GM19099 (cell line): ENCODE results near the gene RPUSD3.

Experiments used
- POLR2A ChIP-seq: IDR thresholded peaks from 3 replicates; pipeline ENCODE4 v1.6.1; 2011; ENCODE audit warnings: low read depth; ENCODE audit not compliant: insufficient read length; ENCODE audit errors: extremely low read depth

The RPUSD3 gene, protein sequence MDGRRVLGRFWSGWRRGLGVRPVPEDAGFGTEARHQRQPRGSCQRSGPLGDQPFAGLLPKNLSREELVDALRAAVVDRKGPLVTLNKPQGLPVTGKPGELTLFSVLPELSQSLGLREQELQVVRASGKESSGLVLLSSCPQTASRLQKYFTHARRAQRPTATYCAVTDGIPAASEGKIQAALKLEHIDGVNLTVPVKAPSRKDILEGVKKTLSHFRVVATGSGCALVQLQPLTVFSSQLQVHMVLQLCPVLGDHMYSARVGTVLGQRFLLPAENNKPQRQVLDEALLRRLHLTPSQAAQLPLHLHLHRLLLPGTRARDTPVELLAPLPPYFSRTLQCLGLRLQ

DNA sequence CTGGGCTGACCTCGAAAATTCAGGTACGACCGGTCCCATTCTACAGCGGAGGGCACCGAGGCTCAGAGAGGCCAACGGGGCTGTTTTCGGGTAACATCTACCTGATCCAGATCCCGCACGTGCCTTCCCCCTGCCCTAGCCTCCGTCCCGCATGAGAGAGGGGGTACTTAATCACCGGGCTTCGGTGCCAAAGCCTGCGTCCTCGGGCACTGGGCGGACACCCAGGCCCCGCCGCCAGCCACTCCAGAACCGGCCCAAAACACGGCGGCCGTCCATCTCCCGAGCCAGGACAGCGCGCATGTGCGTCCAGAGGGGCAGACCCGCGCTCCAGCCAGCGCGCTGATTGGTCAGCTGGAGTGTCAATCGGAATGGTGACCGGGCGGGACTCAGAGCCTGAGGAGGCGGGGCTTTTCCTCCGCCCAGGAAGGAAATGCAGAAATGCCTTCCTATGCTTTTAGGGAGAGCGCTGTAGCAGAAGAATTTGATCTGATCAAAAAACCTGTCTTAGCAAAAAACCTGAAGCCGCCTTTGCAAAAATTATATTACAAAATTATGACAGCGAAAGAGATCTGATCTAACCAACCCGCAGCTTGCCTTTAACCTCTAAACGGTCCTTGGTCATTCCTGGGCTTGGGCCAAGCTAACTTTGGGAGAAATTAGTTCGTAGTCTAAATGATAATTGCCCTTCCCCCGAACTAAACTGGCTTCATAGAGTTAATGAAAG, at the start of gene RPUSD3:
RPUSD3 (minus strand) TSS at position 294 of the 724 bp plus-strand sequence; CDS start at position 276, 18 bp downstream.
- peak; percentile 79 for TF ChIP-seq POLR2A

DNA sequence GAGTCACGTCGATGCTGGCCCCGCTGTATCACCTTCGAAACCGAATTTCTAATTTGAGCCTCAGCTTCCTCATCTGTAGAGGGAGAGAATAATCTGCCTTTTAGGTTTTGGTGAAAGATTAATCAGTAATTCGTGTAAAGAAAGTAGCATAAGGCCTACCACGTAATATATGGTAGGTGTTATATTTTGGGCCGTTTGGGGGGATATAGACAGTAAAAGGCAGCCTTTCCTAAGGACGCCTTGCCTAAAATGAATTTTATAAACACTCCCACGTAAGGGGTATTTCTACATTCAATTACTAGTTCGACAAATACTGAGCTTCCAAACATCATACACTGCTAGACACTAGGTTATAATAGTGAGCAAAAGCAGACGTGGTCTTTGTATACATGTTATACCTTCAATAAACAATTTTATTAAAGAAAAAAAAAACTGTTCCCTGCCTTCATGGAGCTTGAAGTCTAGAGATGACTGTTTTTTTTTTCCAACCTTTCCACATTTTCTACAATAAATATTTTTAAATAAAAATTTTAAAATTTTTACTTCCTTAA, 47.3 kb upstream of the RPUSD3 start:
- TF ChIP-seq POLR2A: no peak

DNA sequence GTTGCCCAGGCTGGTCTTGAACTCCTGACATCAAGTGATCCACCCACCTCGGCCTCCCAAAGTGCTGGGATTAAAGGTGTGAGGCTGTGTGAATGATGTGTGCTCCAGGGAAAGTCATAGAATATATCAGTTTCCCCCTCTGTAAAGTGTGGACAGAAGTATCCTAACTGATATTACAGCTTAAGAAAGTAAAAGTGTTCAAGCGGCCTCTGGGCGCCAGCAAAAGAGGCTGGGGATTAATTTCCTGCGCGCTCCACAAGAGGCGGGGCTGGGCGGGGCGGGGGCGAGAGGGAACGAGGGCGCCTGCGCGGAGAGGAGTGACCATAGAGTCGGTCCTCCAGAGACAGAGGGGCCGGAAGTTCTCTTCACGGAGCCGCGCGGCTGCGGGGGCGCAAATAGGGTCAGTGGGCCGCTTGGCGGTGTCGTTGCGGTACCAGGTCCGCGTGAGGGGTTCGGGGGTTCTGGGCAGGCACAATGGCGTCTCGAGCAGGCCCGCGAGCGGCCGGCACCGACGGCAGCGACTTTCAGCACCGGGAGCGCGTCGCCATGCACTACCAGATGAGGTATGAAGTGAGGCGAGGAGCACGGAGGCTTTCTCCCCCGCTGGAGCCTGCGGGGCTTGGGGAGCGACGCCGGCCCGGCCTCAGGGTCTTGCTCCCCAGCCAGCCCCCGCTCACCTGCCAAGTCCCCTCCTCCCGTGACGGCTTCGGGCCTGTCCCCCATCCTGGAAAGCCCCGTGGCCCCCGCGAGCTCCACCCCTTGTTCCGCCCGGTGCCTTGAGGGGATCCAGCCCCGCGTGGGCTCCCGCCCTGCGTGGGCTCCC, 46.7 kb upstream of the RPUSD3 start, which contains the start of gene JAGN1:
JAGN1 (plus strand) TSS at position 362 of the 823 bp plus-strand sequence; CDS start at position 475, 113 bp downstream.
- peak; percentile 91 for TF ChIP-seq POLR2A

DNA sequence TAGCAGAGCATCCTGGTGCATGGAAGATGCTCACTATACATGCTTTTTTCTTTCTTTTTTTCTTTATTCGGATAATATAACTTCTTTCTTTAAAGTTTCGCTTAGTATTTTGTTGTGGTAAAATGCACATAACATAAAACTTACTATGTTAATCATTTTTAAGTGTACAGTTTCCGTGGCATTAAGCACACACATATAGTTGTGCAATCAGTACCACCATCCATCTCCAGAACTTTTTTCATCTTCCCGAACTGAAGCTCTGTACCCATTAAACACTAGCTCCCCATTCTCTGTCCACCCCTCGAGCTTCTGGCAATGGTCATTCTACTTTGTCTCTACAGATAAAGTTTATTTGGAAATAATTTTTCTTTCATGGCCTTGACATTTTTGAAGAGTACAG, 45.6 kb upstream of the RPUSD3 start:
- no peak for TF ChIP-seq POLR2A

DNA sequence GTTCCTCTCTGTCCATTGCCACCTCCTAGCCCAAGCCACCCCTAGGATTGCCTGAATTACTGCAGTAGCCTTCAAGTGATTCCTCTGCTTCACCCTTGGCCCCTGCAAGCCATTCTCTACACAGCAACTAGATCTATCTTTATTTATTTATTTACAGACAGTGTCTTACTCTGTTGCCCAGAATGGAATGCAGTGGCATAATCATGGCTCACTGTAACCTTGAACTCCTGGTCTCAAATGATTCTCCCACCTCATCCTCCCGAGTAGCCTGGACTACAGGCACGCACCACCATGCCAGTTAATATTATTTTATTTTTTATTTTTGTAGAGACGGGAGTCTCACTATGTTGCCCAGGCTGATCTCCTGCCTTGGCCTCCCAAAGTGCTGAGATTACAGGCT, 44.7 kb upstream of the RPUSD3 start:
- no peak for TF ChIP-seq POLR2A

DNA sequence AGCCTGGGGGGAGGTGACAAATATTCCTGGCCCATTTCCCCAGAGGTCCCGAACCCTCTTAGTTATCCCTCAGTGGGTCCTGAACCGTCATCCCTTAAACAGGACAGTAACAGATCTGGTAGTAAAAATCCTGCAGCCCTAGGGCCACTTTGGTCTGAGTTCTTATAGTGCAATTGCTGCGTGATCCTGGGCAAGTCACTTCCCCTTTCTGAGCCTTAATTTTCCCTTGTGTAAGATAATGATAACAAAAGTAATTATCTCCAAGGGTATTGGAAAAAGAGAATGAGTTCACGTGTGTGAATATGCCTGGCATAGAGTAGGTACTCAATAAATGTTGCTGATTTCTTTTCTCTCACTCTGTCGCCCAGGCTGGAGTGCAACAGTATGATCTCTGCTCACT, 43.7 kb upstream of the RPUSD3 start:
- TF ChIP-seq POLR2A: no peak

DNA sequence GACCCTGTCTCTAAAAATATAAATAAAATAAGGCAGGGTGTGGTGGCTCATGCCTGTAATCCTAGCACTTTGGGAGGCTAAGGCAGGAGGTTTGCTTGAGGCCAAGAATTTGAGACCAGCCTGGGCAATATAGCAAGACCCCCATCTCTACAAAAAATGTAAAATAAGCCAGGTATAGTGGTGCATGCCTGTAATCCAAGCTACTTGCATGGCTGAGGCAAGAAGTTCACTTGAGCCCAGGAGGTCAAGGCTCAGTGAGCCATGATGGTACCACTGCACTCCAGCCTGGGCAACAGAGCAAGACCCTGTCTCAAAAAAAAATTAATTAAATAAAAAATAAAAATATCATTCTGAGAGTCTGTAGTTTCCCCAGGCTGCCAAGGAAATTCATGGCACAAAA, 42.5 kb upstream of the RPUSD3 start:
- no peak for TF ChIP-seq POLR2A

DNA sequence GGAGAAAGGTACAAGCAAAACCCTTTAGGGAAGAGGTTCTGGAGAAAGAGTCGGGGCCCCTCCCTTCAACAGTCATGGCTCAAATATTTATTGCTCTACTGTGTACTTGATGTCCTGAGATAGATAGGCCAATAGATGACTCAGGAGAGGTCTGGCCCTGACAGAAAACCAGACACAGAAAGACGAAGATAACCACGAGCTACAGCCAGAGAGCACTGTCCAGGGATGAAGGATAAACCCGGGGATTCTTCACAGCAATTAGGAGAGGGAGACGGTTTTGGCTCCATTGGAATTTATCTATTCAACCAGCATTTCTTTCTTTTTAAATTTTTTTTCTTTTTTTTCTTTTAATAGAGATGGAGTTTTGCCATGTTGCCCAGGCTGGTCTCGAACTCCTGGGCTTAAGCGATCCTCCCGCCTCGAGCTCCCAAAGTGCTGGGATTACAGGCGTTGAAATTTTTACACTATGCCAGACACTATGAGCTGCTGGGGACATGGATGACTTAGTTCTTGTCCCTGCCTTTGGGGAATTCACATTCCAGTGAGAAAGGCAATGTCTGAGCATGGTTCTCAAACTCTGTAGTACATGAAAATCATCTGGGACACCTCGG, 40.9 kb upstream of the RPUSD3 start:
- TF ChIP-seq POLR2A: no peak

DNA sequence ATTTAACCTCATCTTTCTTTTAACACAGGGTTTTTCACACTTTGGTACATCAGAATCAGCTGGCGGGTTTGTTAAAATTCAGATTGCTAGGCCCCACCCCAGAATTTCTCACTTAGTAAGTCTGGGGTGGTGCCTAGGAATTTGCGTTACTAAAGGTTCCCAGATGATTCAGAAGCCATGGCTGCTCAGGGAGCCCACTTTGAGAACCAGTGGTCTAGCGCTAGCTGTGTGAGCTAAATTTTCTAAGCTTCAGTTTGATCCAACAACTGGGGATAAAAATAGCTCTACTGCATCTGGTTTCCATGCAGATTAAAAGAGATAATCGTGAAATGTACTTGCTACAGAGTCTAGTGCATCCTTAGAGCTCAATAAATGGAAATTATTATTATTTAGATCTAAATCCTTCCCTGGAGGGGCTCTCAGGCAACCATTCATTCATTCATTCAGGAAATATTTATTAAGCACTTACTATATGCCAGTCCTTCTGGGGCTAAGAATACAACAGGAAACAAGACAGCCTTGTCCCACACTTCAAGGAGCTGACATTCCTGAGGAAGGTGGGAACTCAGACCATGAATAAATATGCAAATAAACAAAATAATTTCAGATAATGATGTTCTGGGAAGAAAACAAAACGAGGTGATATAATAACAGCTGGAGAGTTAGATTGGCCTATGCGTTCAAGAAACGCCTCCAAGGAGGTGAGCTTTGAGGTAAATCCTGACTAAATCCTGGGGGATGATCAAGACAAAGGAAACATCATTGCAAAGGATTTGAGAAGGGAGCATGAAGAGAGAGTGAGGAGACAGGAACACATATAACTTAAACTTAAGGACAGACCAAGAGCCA, 40.1 kb upstream of the RPUSD3 start:
- no peak for TF ChIP-seq POLR2A

DNA sequence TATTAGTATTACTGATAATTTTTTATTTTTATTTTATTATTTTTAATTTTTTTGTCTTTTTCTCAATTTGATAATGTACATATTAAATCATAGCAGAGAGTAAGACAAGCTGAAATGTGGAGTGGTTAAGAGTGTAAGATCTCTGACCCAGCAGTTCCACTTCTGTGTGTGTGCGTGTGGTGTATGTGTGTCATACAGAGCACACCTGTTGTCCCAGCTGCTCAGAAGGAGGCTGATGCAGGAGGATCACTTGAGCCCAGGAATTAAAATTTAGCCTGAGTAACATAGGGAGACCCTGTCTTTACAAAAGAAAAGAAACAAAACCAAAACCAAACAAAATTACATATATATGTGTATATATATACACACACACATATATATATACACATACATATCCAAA, 37.6 kb upstream of the RPUSD3 start:
- no peak for TF ChIP-seq POLR2A

DNA sequence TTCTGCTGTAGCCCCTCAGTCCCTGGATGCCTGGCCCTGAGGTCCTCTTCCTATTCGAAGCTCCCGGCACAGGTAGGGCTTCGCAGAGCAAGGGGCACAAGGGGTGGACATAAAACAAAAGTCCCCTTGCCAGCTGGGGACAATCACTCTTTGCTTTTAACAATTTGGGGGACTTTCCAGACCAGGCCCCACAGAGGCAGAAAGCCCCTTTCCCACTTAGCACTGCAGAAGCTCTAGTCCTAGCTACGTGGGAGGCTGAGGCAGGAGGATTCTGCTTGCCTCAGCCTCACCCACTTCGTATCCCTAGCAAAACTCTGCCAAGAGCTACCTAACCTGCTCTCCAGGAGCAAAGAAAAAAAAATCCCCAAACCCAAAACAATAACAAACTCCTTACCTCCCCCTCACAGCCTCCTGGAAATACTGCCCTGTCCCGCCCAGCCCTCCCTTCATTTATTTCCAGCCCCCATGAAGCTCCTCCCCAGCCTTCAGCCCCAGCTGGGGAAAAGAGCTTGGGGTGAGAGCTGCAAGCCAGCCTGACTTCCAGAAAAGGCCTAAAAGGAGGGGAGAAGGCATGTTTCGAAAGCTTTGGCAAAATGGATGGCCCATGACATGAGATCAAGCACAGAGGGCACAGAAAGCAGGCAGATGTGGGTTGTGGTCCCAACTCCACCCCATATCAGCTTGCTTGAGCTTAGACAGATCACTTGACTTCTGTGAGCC, 36.2 kb upstream of the RPUSD3 start, which contains the start of gene CIDEC:
CIDEC (minus strand) TSS at position 424 of the 720 bp plus-strand sequence. CDS start 1,767 bp downstream, outside the sequence.
- TF ChIP-seq POLR2A: no peak

DNA sequence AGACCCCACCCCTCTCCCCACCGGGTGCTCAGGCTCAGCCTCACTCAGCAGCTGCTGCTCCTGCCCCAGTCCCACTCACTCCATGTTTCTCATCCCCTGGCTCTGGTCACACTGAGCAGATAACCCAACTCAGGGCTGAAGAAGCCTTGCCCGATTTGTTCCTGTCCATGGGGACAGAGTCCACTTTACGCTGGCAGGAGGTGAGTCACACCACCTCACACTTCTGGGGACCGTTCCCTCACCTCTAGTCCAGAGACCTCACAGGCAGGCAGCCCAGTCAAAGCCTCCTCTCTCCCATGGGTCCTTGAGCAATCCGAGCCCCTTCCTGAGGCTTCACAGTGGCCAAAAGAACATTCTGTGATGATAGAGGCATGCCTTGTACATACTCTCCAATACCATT, 34.9 kb upstream of the RPUSD3 start:
- TF ChIP-seq POLR2A: no peak

DNA sequence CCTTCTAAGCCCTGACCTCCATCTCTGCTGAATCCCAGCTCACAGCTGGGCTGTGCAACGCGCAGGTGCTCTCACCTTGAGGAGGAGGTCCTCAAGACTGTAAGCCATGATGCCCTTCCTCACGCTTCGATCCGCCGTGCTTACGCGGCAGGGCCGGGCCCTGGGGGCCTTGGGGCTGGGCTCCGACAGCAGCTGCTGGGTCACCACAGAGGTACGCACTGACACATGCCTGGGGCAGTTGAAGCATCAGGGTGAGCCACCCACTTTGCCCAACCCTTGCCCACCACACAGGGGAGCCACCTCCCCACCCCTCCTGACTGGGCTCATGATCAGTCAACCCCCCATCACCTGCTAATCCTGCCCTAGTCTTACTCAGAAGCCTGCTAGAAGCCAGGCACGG, 33.2 kb upstream of the RPUSD3 start:
- TF ChIP-seq POLR2A: no peak
